ENCODE results near the gene ST6GALNAC4. TPM values are rescaled to one million over a fixed set of nuclear protein-coding genes. Genes with fewer than 3 reads are reported as not detected.

Gene ST6GALNAC4
- total RNA-seq, 4 donors from 2014 or later, result 16.7 to 66.1 (median 47.3) TPM

GRCh38 chr9:127890053-127890452, 26.8 kb downstream of the ST6GALNAC4 start:
- WGBS, 2 donors (ENCODE audit: low coverage in 1 of 2), result 80 to 85% methylated on average over 1 to 3 of the region's 3 CpGs
- no peak for DNase-seq
- Histone ChIP-seq H3K4me3 (no peak overlapping the region), H3K4me1 (no peaks in the 10 kb centered on the region), H3K27me3 (no peaks in the 10 kb centered on the region), H3K27ac (no peak overlapping the region), H3K36me3 (peaks cover 0 to 35% (median 17%) of the 10 kb centered on the region in 4 donors), H3K9me3 (peaks cover 0 to 8% of the 10 kb centered on the region in 2 donors)
- in situ Hi-C loops (cut with MboI; ENCODE audit: low pct_ligation_motif_present in 1 of 4, low pct_unique_long_range_greater_than_20kb in 1 of 4, low sequenced_read_pairs in 3 of 4), result no loop called here
- TF ChIP-seq POLR2A (IDR thresholded peaks at IDR 0.05), result no peak
- TF ChIP-seq CTCF (IDR thresholded peaks at IDR 0.05), result no peak
- TF ChIP-seq POLR2AphosphoS5 (IDR thresholded peaks at IDR 0.05), result no peak
- TF ChIP-seq EP300 (IDR thresholded peaks at IDR 0.05; ENCODE audit: low read depth), result no peak
- intact Hi-C loops (cut with DNase I; ENCODE audit: low total_unique reads), result no loop called here

- no peak for TF ChIP-seq EP300 (IDR thresholded peaks at IDR 0.05; ENCODE audit: low read depth)
- TF ChIP-seq POLR2AphosphoS5 (IDR thresholded peaks at IDR 0.05), result no peak
- TF ChIP-seq CTCF (IDR thresholded peaks at IDR 0.05), result no peak
- no peak for TF ChIP-seq POLR2A (IDR thresholded peaks at IDR 0.05)
- Histone ChIP-seq H3K4me3 (no peak overlapping the region), H3K27ac (no peak overlapping the region), H3K27me3 (no peaks in the 10 kb centered on the region), H3K9me3 (peaks cover 0 to 2% of the 10 kb centered on the region in 2 donors), H3K4me1 (no peaks in the 10 kb centered on the region), H3K36me3 (peaks cover 0 to 13% (median 6%) of the 10 kb centered on the region in 4 donors)
- in situ Hi-C loops (cut with MboI; ENCODE audit: low pct_ligation_motif_present in 1 of 4, low pct_unique_long_range_greater_than_20kb in 1 of 4, low sequenced_read_pairs in 3 of 4) (no loop called here), intact Hi-C loops (cut with DNase I; ENCODE audit: low total_unique reads) (no loop called here)
- DNase-seq, result no peak
- 73 to 80% methylated on average over 2 of the region's 2 CpGs for WGBS, 2 donors (ENCODE audit: low coverage in 1 of 2)
These were observed 29.0 kb downstream of the ST6GALNAC4 start for GRCh38 chr9:127887792-127888191.

DNA sequence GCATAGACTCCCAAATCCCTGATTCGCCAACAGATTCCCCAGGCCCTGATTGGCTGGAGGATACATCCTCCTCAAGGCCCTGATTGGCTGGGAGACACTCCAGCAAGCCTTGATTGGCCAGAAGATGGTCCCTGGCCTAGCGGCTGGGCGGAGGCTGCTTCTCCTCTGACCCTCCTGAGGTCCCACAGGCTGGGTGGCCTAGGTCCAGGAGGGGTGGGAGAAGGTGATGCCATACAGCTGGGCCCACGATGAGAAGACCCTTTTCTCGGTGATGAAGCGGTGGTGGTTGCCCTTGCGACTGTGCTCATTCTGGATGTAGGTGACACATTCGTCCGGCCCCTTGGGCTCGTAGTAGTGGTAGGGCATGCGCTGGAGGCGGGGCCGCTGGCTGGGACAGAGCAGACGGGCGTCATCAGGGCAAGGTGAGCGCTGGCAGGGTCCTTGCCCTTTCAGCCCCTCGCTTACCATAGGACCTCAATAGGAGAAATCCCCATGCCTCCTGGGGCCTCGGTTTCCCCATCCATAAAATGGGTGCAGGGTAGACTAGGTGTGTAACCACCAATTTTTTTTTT, 30.4 kb downstream of the ST6GALNAC4 start:
- in situ Hi-C loops (cut with MboI; ENCODE audit: low pct_ligation_motif_present in 1 of 4, low pct_unique_long_range_greater_than_20kb in 1 of 4, low sequenced_read_pairs in 3 of 4), result no loop called here
- Histone ChIP-seq H3K27me3 (no peaks in the 10 kb centered on the region), H3K36me3 (peaks cover 0 to 12% (median 5%) of the 10 kb centered on the region in 4 donors), H3K4me3 (no peak overlapping the region), H3K4me1 (no peaks in the 10 kb centered on the region), H3K27ac (no peak overlapping the region), H3K9me3 (no peaks in the 10 kb centered on the region)
- intact Hi-C loops (cut with DNase I; ENCODE audit: low total_unique reads), result no loop called here
- no peak for DNase-seq
- WGBS, 2 donors (ENCODE audit: low coverage in 1 of 2), result 92 to 95% methylated on average over 4 to 18 of the region's 18 CpGs
- TF ChIP-seq EP300 (IDR thresholded peaks at IDR 0.05; ENCODE audit: low read depth), result no peak

- DNase-seq, result no peak
- H3K9me3 ChIP-seq, result no peaks in the 10 kb centered on the region
- intact Hi-C loops (cut with DNase I; ENCODE audit: low total_unique reads) (no loop called here), in situ Hi-C loops (cut with MboI; ENCODE audit: low pct_ligation_motif_present in 1 of 4, low pct_unique_long_range_greater_than_20kb in 1 of 4, low sequenced_read_pairs in 3 of 4) (no loop called here)
- H3K27ac ChIP-seq, result no peak overlapping the region
- H3K4me3 ChIP-seq, result no peak overlapping the region
- 74% methylated on average over 13 of the region's 13 CpGs; no CpG with 5 or more reads in 1 of the 2 donors for WGBS, 2 donors (ENCODE audit: low coverage in 1 of 2)
- no peaks in the 10 kb centered on the region for H3K27me3 ChIP-seq
- peaks cover 0 to 12% (median 5%) of the 10 kb centered on the region in 4 donors for H3K36me3 ChIP-seq
- H3K4me1 ChIP-seq, result no peaks in the 10 kb centered on the region
- TF ChIP-seq CTCF (IDR thresholded peaks at IDR 0.05) (no peak), EP300 (IDR thresholded peaks at IDR 0.05; ENCODE audit: low read depth) (no peak), POLR2AphosphoS5 (IDR thresholded peaks at IDR 0.05) (no peak), POLR2A (IDR thresholded peaks at IDR 0.05) (no peak)
These were observed 31.1 kb downstream of the ST6GALNAC4 start for GRCh38 chr9:127885508-127886281.

All from transverse colon (tissue), 4 donors.